Measurements from ENCODE around the gene STAT2. TPM values are rescaled to one million over a fixed set of nuclear protein-coding genes. Genes with fewer than 3 reads are reported as not detected.
A peak's percentile ranks its signal among the peaks of the same experiment; 100 is the strongest.

STAT2 gene
- total RNA-seq, 2 donors from 2014 or later = 116 to 145 TPM

DNA sequence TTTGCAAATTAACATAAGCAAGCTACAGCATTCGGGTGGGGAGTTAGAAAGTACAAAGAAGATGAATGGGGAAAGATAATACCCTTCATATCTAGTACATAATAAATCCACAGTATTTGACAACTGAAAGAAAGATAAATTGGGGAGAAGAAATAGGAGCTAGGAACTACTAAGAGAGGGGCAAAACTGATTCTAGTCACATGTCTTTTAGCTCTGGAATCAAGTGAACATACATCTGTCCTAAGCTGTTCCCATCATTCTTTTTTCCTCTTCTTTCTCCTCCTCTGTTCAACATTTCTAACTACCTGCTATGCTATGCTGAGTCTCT, 18.0 kb upstream of the STAT2 start:
- H3K27me3 Mint-ChIP-seq = peaks cover 5% of the 10 kb centered on the region
- DNase-seq = no peak
- ATAC-seq = no peak
- H3K27ac Mint-ChIP-seq = no peak overlapping the region
- H3K4me3 Mint-ChIP-seq = no peak overlapping the region
- no peaks in the 10 kb centered on the region for H3K4me1 Mint-ChIP-seq
- H3K9me3 ChIP-seq (ENCODE audit: control insufficient read depth, low read length, poor library complexity, severe bottlenecking) = no peaks in the 10 kb centered on the region
- H3K36me3 Mint-ChIP-seq (ENCODE audit: low read depth) = no peaks in the 10 kb centered on the region

DNA sequence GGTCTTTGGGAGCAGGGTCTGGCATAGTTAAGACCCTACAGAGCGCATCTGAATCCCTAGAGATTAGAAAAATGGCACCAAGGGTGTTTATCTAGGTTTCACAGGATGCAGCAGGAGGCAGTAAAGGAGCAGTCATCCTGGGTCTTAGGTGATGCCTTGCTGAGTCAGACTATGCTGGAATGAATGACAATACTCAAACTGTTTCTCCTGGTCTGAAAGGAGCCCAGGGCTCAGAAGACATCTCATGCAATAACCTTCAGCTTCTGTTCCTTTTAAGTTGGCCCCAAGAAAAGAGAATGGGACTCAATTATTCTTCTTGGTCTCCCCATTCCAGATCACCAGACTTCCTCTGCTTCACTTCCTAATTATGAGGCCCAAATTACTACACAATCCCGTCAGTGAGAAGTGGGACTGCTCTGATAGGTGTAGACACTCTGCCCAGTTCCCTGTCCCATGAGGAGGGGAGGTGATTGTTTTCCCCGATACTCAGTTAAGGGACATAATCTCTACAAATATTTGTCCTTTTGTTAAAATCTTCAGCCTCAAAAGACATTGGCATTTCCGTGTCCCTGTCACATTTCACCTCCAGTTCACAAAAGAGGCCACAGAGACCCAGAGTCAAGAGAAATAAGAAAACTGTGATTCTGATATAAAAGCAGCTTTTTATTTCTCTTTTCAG, 17.5 kb upstream of the STAT2 start:
- H3K36me3 Mint-ChIP-seq (ENCODE audit: low read depth) = peaks cover 2% of the 10 kb centered on the region
- no peaks in the 10 kb centered on the region for H3K9me3 ChIP-seq (ENCODE audit: control insufficient read depth, low read length, poor library complexity, severe bottlenecking)
- DNase-seq (no peak), ATAC-seq (no peak)
- no peak overlapping the region for H3K27ac Mint-ChIP-seq
- no peak overlapping the region for H3K4me3 Mint-ChIP-seq
- H3K4me1 Mint-ChIP-seq = no peaks in the 10 kb centered on the region
- H3K27me3 Mint-ChIP-seq = peaks cover 5% of the 10 kb centered on the region

DNA sequence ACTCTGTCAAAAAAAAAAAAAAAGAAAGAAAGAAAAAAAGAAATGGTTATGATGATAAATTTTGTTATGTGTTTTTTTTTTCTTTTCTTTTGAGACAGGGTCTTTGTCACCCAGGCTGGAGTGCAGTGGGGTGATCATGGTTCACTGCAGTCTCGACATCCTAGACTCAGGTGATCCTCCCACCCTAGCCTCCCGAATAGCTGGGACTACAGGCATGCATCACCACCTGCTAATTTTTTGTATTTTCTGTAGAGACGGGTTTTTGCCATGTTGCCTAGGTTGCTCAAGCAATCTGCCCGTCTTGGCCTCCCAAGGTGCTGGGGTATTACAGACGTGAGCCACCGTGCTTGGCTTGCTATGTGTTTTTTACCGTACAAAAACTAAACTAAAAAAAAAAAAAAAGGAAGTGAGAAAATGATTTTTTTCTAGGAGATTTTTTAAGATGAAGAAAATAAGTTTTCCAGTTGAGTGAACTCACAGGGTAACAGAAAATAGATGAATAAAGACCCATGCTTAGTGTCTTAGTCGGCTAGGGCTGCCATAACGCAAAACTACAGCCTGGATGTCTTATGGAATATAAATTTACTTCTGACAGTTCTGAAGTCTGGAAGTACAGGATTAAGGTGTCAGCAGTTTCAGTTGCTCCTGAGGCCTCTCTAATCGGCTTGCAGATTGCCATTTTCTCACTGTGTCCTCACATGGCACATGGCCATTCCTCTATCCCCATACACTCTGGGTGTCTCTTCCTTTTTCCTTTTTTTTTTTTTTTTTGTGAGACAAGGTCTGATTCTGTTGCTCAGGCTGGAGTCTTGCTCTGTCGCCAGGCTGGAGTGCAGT, 15.9 kb upstream of the STAT2 start:
- Mint-ChIP-seq H3K4me3 (no peak overlapping the region), H3K4me1 (no peaks in the 10 kb centered on the region), H3K27me3 (peaks cover 2% of the 10 kb centered on the region), H3K36me3 (ENCODE audit: low read depth) (peaks cover 2% of the 10 kb centered on the region), H3K27ac (no peak overlapping the region)
- DNase-seq = no peak
- H3K9me3 ChIP-seq (ENCODE audit: control insufficient read depth, low read length, poor library complexity, severe bottlenecking) = no peaks in the 10 kb centered on the region
- ATAC-seq = peak; percentile 58

DNA sequence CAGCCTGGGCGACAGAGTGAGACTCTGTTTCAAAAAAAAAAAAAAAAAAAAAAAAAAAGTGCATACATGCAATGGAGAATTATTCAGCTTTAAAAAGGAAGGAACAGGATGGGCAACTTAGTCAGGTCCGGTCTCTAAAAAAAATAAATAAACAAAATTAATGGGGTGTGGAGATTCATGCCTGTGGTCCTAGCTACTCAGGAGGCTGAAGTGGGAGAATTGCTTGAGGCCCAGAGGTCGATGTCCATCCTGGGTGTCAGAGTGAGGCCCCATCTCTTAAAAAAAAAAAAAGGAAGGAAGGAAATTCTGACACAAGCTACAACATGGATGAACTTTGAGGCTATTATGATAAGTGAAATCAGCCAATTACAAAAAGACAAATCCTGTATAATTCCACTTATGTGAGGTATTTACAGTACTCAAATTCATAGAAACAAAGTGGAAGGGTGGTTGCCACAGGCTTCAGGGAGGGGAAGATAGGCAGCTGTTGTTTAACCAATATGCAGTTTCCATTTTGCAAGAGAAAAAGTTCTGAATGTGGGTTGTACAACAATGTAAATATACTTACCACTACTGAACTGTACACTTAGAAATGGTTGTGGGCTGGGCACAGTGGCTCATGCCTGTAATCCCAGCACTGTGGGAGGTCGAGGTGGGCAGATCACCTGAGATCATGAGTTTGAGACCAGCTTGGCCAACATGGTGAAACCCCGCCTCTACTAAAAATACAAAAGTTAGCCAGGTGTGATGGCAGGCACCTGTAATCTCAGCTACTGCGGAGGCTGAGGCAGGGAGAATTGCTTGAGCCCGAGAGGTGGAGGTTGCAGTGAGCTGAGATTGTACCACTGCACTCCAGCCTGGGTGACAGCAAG, 15.1 kb upstream of the STAT2 start:
- DNase-seq = no peak
- H3K9me3 ChIP-seq (ENCODE audit: control insufficient read depth, low read length, poor library complexity, severe bottlenecking) = no peaks in the 10 kb centered on the region
- H3K4me1 Mint-ChIP-seq = no peaks in the 10 kb centered on the region

DNA sequence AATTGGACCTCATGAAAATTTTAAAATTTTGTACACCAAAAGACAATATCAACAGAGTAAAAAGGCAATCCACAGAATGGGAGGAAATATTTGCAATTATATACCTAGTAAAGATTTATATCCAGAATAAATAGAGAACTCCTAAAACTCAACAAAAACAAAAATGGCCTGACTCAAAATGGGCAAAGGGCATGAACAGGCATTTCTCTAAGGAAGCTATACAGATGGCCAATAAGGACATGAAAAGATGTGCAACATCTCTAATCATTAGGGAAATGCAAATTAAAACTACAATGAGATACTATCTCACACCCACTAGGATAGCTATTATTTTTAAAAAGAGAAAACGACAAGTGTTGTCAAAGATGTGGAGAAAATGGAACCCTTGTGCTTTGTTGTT, 13.6 kb upstream of the STAT2 start:
- Mint-ChIP-seq H3K36me3 (ENCODE audit: low read depth) (peaks cover 2% of the 10 kb centered on the region), H3K27me3 (no peaks in the 10 kb centered on the region), H3K4me3 (no peak overlapping the region), H3K27ac (no peak overlapping the region), H3K4me1 (no peaks in the 10 kb centered on the region)
- DNase-seq (no peak), ATAC-seq (no peak)
- no peaks in the 10 kb centered on the region for H3K9me3 ChIP-seq (ENCODE audit: control insufficient read depth, low read length, poor library complexity, severe bottlenecking)

More for the DNA sequence above, 15.1 kb upstream of the STAT2 start:
- Mint-ChIP-seq H3K4me3 (peak overlapping the region; percentile 7), H3K27me3 (no peaks in the 10 kb centered on the region), H3K27ac (no peak overlapping the region), H3K36me3 (ENCODE audit: low read depth) (peaks cover 2% of the 10 kb centered on the region)
- no peak for ATAC-seq

DNA sequence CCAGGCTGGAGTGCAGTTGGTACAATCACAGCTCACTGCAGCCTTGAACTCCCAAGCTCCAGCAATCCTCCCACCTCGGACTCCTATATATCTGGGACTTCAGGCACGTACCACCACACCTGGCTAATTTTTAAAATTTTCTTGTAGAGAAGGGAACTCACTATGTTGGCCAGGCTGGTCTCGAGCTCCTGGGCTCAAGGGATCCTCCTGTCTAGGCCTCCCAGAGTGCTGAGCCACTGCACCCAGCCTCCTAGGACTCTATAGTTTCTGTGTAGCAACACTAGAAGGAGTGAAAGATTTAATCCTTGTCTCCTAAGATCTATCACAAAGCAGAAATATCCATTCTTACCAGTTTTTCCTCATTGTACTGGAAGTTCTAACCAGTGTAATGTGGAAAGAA, 7.0 kb upstream of the STAT2 start:
- H3K4me1 Mint-ChIP-seq = no peaks in the 10 kb centered on the region
- H3K36me3 Mint-ChIP-seq (ENCODE audit: low read depth) = no peaks in the 10 kb centered on the region
- no peaks in the 10 kb centered on the region for H3K9me3 ChIP-seq (ENCODE audit: control insufficient read depth, low read length, poor library complexity, severe bottlenecking)

DNA sequence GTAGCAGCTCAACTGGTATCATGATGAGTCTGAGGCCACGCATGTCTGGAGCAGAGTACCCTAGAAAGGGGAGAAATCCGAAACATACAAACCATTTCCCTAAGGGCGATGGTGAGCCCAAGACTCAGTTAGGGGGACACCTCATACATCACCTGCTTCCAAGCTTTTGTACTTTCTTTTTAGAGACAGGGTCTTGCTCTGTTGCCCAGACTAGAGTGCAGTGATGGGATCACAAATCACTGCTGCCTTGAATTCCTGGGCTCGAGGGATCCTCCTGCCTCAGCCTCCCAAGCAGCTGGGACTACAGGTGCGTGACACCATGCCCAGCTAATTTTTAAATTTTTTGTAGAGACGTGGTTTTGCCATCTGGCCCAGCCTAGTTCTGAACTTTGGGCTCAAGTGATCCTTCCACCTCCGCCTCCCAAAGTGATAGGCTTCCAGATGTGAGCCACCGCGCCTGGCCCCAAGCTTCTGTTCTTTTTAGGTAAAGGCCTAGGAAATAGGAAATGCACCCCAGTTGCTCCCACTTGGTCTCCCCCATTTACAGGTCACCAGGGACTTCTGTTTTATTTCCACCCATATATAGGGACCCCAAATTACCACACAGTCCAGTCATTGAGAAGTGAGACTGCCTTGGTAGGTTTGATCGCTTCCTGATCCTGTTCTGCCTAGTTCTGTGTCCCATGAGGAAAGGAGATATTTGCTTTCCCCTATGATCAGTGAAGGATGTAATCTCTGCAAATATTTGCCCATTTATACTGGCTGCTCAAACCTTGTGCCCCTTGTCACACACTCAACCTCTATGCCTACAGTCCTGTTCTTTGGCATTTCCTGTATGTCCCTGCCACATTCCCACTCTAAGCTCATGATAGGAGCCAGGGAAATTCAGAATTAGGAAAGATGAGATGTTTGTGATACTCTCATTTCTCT, 2.5 kb upstream of the STAT2 start, which contains the start of gene APOF:
Gene APOF, minus strand, starts transcription at position 728 of the 930 bp plus-strand sequence. Its CDS starts 112 bp downstream, at position 616.
- no peaks in the 10 kb centered on the region for H3K36me3 Mint-ChIP-seq (ENCODE audit: low read depth)
- peak within 1 kb of the TSS; percentile 93 for H3K4me3 Mint-ChIP-seq
- no peak for ATAC-seq
- peaks cover 17% of the 10 kb centered on the region for H3K4me1 Mint-ChIP-seq
- no peaks in the 10 kb centered on the region for H3K27me3 Mint-ChIP-seq
- H3K9me3 ChIP-seq (ENCODE audit: control insufficient read depth, low read length, poor library complexity, severe bottlenecking) = no peaks in the 10 kb centered on the region
- H3K27ac Mint-ChIP-seq = peak within 1 kb of the TSS; percentile 95
- no peak for DNase-seq

More for the DNA sequence above, 7.0 kb upstream of the STAT2 start:
- Mint-ChIP-seq H3K27me3 (no peaks in the 10 kb centered on the region), H3K4me3 (no peak overlapping the region), H3K27ac (no peak overlapping the region)
- DNase-seq = no peak
- no peak for ATAC-seq

DNA sequence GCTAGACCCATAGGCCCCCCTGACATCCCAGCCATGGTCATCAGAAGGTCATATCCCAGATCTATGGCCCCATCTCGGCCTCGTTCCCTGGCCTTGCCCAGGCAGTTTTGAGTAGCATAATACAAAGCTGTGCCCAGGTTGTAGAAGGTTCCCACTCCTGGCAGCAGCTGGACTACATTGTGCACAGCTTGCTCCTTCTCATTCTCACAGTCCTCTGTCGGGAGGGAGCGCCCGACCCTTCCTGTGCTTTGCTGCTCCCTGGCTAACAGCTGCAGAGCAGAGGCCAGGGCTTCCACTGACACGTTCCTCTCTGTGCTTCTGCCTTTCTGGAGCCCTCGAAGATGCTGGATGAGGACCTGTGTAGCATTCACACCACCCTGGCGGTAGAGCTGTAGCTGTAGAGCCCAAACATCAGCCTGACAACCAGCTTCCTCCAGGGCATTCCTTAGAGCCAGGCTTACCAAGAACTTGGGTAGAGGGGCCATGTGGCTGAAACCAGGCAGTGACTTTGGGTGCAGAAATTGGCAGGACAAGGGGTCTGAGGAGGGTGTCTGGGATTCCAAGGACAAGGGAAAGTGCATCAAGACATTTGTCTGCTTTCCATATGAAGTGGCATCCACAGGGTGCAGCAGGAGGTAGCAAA, 1.7 kb upstream of the STAT2 start:
- H3K4me1 Mint-ChIP-seq = peaks cover 17% of the 10 kb centered on the region
- ATAC-seq = no peak
- DNase-seq = no peak

DNA sequence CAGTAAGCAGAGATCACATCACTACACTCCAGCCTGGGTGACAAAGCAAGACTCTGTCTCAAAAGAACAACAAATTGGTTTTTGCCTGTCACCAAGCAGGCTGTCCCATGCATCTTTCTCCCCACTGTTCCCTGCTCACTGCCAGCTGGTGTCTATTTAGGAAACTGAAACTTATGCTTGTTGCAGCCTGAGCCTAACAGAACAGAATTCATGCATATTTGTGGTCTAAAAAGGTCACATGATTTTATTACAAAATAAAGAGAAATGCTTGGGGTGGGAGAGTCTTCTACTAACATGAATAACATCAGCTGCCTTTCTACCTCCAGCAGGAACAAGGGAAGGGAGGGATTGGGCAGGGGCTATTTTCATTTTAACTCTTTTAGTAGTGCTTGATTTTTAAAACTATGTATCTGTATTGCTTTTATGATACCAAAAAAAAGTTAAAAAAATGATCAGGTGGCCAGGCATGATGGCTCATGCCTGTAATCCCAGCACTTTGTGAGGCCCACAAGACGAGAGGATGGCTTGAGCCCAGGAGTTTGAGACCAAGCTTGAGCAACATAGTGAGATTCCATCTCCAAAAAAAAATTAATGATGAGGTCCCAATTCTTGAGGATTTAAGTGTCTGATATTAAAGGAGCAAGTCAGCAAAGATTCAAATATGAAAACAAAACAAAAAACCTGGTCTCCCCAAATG, 923 bp downstream of the STAT2 start:
- no peaks in the 10 kb centered on the region for H3K9me3 ChIP-seq (ENCODE audit: control insufficient read depth, low read length, poor library complexity, severe bottlenecking)
- Mint-ChIP-seq H3K4me3 (peak overlapping the region; percentile 93), H3K36me3 (ENCODE audit: low read depth) (peaks cover 4% of the 10 kb centered on the region), H3K27me3 (no peaks in the 10 kb centered on the region), H3K4me1 (peaks cover 20% of the 10 kb centered on the region), H3K27ac (peak overlapping the region; percentile 95)
- no peak for DNase-seq
- ATAC-seq = no peak

More for the DNA sequence above, 1.7 kb upstream of the STAT2 start:
- no peaks in the 10 kb centered on the region for H3K9me3 ChIP-seq (ENCODE audit: control insufficient read depth, low read length, poor library complexity, severe bottlenecking)
- peak overlapping the region; percentile 95 for H3K27ac Mint-ChIP-seq
- H3K4me3 Mint-ChIP-seq = peak overlapping the region; percentile 93
- no peaks in the 10 kb centered on the region for H3K36me3 Mint-ChIP-seq (ENCODE audit: low read depth)
- H3K27me3 Mint-ChIP-seq = no peaks in the 10 kb centered on the region

DNA sequence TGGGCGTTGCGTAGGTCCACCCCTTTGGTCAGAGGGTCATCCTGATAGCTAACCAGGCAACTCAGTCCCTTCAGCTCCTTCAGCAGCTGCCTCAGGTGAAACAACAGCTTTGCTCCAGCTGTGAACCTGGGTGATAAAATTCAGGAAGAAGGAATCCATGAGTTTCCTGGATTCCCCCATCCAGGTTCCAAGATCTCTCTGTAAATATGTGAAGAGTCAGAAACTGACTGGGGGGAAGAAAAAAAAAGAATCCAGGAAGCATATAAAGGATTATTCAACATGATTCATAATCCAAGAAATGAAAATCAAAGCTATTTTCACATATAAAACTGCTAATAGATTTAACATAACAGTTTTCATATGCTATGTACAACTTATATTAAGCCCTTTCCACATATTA, 8.6 kb downstream of the STAT2 start:
- Mint-ChIP-seq H3K4me3 (no peak overlapping the region), H3K27me3 (no peaks in the 10 kb centered on the region), H3K27ac (no peak overlapping the region), H3K4me1 (peaks cover 4% of the 10 kb centered on the region), H3K36me3 (ENCODE audit: low read depth) (peaks cover 17% of the 10 kb centered on the region)
- no peak for ATAC-seq
- H3K9me3 ChIP-seq (ENCODE audit: control insufficient read depth, low read length, poor library complexity, severe bottlenecking) = no peaks in the 10 kb centered on the region
- DNase-seq = no peak

DNA sequence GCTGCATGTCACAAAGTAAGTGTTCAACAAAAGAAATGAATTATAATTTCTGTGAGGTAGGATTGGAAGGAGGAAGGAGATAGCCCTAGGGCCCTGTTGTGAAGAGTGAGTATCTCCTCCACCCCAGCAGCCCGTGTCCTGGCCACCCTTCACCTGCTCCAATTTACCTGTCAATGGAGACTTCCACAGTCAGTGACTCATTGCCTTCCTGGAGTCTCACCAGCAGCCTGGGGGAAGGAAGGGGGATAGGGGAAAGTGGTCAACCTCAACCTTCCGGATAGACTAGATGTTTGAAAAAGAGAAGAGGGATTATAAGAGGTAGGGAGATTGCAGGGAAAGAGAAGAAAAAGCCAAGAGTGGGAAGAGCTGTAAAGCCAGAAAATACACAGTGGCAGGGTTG, 9.2 kb downstream of the STAT2 start:
- Mint-ChIP-seq H3K27me3 (no peaks in the 10 kb centered on the region), H3K4me1 (peaks cover 6% of the 10 kb centered on the region), H3K4me3 (no peak overlapping the region), H3K27ac (no peak overlapping the region), H3K36me3 (ENCODE audit: low read depth) (peaks cover 13% of the 10 kb centered on the region)
- ATAC-seq (no peak), DNase-seq (no peak)
- no peaks in the 10 kb centered on the region for H3K9me3 ChIP-seq (ENCODE audit: control insufficient read depth, low read length, poor library complexity, severe bottlenecking)

Measured in T-helper 17 cell (primary cell).